HG03159 (cell line): ENCODE data around the gene RASSF3.
A peak's percentile ranks its signal among the peaks of the same experiment; 100 is the strongest.

Experiments
- ATAC-seq: cut with Tn5 transposase; IDR thresholded peaks from one replicate; pipeline ENCODE4 v1.9.1; 2021; ENCODE audit warnings: mild to moderate bottlenecking, moderate library complexity; ENCODE audit not compliant: unreplicated experiment

Gene RASSF3

GRCh38 chr12:64720884-64721283 lies 110.6 kb downstream of the RASSF3 start:
- no peak for ATAC-seq

- ATAC-seq: no peak
These were observed 112.5 kb downstream of the RASSF3 start for GRCh38 chr12:64722835-64723234.

- ATAC-seq: no peak
These were observed 113.3 kb downstream of the RASSF3 start for GRCh38 chr12:64723630-64724029.

GRCh38 chr12:64724201-64724745 lies 114.0 kb downstream of the RASSF3 start:
- ATAC-seq: no peak

- peak; percentile 56 for ATAC-seq
These were observed 119.8 kb downstream of the RASSF3 start for GRCh38 chr12:64729909-64730587.

GRCh38 chr12:64730588-64730969 lies 120.3 kb downstream of the RASSF3 start:
- ATAC-seq: peak; percentile 24

GRCh38 chr12:64731683-64732082 lies 121.4 kb downstream of the RASSF3 start:
- ATAC-seq: no peak

- no peak for ATAC-seq
These were observed 123.6 kb downstream of the RASSF3 start for GRCh38 chr12:64733857-64734256.

- no peak for ATAC-seq
These were observed 125.1 kb downstream of the RASSF3 start for GRCh38 chr12:64735442-64735841.

GRCh38 chr12:64736771-64737170 lies 126.5 kb downstream of the RASSF3 start:
- no peak for ATAC-seq

GRCh38 chr12:64737539-64737938 lies 127.2 kb downstream of the RASSF3 start:
- no peak for ATAC-seq

GRCh38 chr12:64739778-64740177 lies 129.5 kb downstream of the RASSF3 start:
- no peak for ATAC-seq

GRCh38 chr12:64740646-64741045 lies 130.4 kb downstream of the RASSF3 start:
- ATAC-seq: no peak

- ATAC-seq: no peak
These were observed 132.1 kb downstream of the RASSF3 start for GRCh38 chr12:64742416-64742815.

GRCh38 chr12:64743206-64743605 lies 132.9 kb downstream of the RASSF3 start:
- no peak for ATAC-seq

GRCh38 chr12:64744422-64745258 lies 134.3 kb downstream of the RASSF3 start:
- ATAC-seq: no peak

- no peak for ATAC-seq
These were observed 135.0 kb downstream of the RASSF3 start for GRCh38 chr12:64745259-64745807.

- no peak for ATAC-seq
These were observed 135.7 kb downstream of the RASSF3 start for GRCh38 chr12:64745980-64746379.

- no peak for ATAC-seq
These were observed 136.4 kb downstream of the RASSF3 start for GRCh38 chr12:64746663-64747062.
